Left ventricle myocardium inferior (tissue), 1 donor: ENCODE measurements around the gene HNRNPF. TPM values are rescaled to one million over a fixed set of nuclear protein-coding genes. Genes with fewer than 3 reads are reported as not detected.

Experiments
- DNase-seq: peaks from one replicate; pipeline ENCODE4 v3.0.0-alpha.2; 2020
- H3K27ac ChIP-seq: fragments of 200-600 bp; replicated peaks from 2 replicates; pipeline ENCODE4 v1.8.0; 2021
- H3K27me3 ChIP-seq: fragments of 200-600 bp; 2 replicates; pipeline ENCODE4 v1.8.0; 2021; ENCODE audit warnings: low read depth
- H3K36me3 ChIP-seq: fragments of 200-600 bp; 2 replicates; pipeline ENCODE4 v1.8.0; 2021
- H3K4me1 ChIP-seq: fragments of 200-600 bp; 2 replicates; pipeline ENCODE4 v1.8.0; 2021
- H3K4me3 ChIP-seq: fragments of 200-600 bp; 2 replicates; pipeline ENCODE4 v1.8.0; 2021; ENCODE audit warnings: mild to moderate bottlenecking, moderate library complexity
- H3K9me3 ChIP-seq: fragments of 200-600 bp; replicated peaks from 2 replicates; pipeline ENCODE4 v1.8.0; 2021
- intact Hi-C: fragments of 100-400 bp; cut with micrococcal nuclease; formaldehyde crosslinking; loops from one replicate; pipeline ENCODE4 v1.11.0; 2022
- total RNA-seq: library from RNA; stranded (reverse); fragmentation: NEBNext Ultra II Directional; extraction: Animal tissue kit (Norgen Biotek cat#: 25700); gene quantifications from one replicate; pipeline ENCODE4 v1.2.1, GENCODE V29; 2021
- TF ChIP-seq, protein P1 (sequence below): fragments of 200-600 bp; IDR thresholded peaks from 2 replicates; pipeline ENCODE4 v1.8.0; 2021; ENCODE audit warnings: antibody characterized with exemption, mild to moderate bottlenecking, borderline replicate concordance
- donor health status: DM: no; HTN: yes; CAD: no; lungs with severe emphysema.

Gene HNRNPF
- total RNA-seq, 1 donor from 2014 or later: 70.5 TPM

DNA sequence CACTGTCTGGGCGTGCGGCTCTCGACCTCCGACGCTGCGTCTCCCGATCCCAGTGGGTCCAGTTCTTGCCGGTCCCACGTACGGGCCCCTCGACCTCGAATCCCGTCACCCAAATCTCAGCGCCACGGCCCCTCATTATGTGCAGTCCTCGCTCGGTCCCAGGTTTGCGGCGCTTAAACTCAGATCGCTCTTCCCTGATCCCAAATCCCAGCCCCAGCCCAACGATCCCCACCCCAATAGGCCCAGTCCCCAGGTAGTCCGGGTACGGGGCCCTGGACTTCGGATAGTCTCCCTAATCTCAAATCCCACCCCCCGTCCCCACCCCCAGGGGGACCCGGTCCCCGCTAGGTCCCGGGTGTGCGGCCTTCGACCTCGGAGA, 666 bp downstream of the HNRNPF start:
- peak overlapping the region; percentile 85 for H3K4me3 ChIP-seq
- TF ChIP-seq, protein P1, sequence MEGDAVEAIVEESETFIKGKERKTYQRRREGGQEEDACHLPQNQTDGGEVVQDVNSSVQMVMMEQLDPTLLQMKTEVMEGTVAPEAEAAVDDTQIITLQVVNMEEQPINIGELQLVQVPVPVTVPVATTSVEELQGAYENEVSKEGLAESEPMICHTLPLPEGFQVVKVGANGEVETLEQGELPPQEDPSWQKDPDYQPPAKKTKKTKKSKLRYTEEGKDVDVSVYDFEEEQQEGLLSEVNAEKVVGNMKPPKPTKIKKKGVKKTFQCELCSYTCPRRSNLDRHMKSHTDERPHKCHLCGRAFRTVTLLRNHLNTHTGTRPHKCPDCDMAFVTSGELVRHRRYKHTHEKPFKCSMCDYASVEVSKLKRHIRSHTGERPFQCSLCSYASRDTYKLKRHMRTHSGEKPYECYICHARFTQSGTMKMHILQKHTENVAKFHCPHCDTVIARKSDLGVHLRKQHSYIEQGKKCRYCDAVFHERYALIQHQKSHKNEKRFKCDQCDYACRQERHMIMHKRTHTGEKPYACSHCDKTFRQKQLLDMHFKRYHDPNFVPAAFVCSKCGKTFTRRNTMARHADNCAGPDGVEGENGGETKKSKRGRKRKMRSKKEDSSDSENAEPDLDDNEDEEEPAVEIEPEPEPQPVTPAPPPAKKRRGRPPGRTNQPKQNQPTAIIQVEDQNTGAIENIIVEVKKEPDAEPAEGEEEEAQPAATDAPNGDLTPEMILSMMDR: no peak
- no peak for DNase-seq
- H3K27me3 ChIP-seq: no peaks in the 10 kb centered on the region
- H3K36me3 ChIP-seq: no peaks in the 10 kb centered on the region
- peak overlapping the region; percentile 98 for H3K27ac ChIP-seq
- intact Hi-C loops: no loop called here
- peaks cover 64% of the 10 kb centered on the region for H3K4me1 ChIP-seq
- H3K9me3 ChIP-seq: no peaks in the 10 kb centered on the region

DNA sequence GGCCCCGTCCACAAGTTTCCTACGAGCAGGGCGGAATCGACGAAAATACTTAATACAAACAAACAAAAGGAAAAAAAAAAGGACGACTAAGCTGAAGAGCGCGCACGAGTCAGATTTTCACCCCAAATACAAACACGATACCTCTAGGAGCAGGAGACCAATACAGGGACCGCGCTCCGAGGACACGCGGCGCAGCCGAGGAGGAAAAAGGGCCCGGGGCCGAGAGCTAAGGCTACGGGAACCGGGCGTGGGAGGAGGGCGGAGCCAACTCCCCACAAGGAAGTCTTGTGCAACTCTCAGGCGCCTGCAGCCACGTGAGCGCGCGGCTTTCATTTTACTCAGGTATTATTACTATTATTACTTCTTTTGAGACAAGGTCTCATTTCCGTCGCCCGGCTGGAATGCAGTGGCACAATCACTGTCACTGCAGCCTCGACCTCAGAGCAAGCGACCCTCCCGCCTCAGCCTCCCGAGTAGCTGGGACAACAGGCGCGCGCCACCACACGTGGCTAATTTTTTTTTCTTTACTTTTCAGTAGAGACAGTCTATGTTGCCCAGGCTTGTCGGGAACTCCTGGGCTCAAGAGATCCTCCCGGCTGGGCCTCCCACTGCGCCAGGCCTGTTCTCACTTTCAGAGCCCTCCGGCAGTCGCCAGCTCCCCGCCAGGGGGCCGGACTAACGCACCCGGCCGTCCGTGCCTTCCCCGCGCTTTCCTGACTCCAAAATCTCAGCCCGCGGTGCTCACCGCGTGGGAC, 1.2 kb downstream of the HNRNPF start:
- DNase-seq: peak; percentile 92
- TF ChIP-seq, protein P1: peak; percentile 53
- Histone ChIP-seq H3K27me3 (no peaks in the 10 kb centered on the region), H3K27ac (peak overlapping the region; percentile 98), H3K36me3 (no peaks in the 10 kb centered on the region), H3K4me3 (peak overlapping the region; percentile 85), H3K4me1 (peaks cover 70% of the 10 kb centered on the region), H3K9me3 (no peaks in the 10 kb centered on the region)
- intact Hi-C loops: no loop called here

DNA sequence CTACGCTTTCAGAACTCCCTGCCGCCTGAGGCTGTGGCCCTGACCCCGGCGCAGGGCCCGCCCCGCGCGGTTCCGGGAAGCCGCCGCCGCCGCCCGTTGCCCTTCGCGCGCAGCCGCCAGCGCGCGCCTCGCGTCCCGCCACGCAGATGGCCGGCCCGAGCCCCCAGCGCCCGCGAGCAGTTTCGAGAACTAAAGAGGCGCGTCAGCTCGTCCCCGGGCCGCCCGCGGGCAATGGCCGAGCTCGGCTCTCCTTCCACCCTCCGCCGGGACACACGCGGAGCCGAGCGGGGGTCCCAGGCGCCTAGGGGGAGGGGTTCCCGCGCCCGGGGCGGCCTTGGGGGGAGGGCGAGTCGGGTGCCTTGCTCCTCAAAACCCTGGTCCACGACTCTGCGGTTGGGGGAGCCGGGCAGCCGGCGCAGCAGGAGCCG, 1.8 kb downstream of the HNRNPF start:
- Histone ChIP-seq H3K9me3 (no peaks in the 10 kb centered on the region), H3K27ac (peak overlapping the region; percentile 98), H3K4me3 (peak overlapping the region; percentile 85), H3K4me1 (peaks cover 76% of the 10 kb centered on the region), H3K27me3 (no peaks in the 10 kb centered on the region), H3K36me3 (no peaks in the 10 kb centered on the region)
- DNase-seq: peak; percentile 68
- intact Hi-C loops: no loop called here
- TF ChIP-seq, protein P1: no peak

- DNase-seq: no peak
- Histone ChIP-seq H3K36me3 (peaks cover 2% of the 10 kb centered on the region), H3K4me3 (peak overlapping the region; percentile 8), H3K4me1 (peaks cover 93% of the 10 kb centered on the region), H3K9me3 (no peaks in the 10 kb centered on the region), H3K27me3 (no peaks in the 10 kb centered on the region), H3K27ac (no peak overlapping the region)
- intact Hi-C loops: no loop called here
- TF ChIP-seq, protein P1: no peak
Observed at GRCh38 chr10:43404704-43405084, 4.3 kb downstream of the HNRNPF start.

DNA sequence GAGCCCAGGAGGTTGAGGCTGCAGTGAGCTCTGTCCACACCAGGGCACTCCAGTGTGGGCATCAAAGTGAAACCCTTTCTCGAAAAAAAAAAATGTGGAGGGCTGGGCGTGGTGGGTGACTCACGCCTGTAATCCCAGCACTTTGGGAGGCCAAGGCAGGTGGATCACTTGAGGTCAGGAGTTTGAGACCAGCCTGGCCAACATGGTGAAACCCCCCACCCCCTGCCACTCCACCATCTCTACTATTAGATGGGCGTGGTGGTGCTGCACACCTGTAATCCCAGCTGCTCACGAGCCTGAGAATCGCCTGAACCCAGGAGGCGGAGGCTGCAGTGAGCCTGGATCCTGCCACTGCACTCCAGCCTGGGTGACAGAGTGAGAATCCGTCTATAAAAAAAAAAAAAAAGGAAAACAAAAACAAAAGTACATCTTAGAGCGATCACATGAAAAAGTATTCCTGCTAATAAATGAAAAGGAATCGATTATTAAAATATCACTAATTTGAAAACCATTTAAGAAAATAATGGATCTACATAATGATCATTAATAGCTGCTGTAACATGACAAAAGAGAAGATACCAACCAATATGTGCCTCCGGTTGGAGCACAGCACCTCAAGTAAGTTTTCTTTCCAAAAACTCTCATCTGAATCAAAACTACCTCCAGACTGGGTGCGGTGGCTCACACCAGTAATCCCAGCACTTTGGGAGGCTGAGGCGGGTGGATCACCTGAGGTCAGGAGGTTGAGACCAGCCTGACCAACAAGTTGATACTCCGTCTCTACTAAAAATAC, 4.9 kb downstream of the HNRNPF start:
- TF ChIP-seq, protein P1: no peak
- Histone ChIP-seq H3K4me1 (peaks cover 94% of the 10 kb centered on the region), H3K27me3 (no peaks in the 10 kb centered on the region), H3K27ac (no peak overlapping the region), H3K4me3 (peak overlapping the region; percentile 8), H3K36me3 (peaks cover 7% of the 10 kb centered on the region), H3K9me3 (no peaks in the 10 kb centered on the region)
- intact Hi-C loops: no loop called here
- DNase-seq: no peak
